Gastrocnemius medialis (tissue), 4 donors: Measurements from ENCODE around the gene ALK.

ENCODE experiments used
- POLR2A ChIP-seq, 2 donors: fragments of 450-650 bp; IDR thresholded peaks; one replicate each; pipeline ENCODE4 v1.6.1; 2017; ENCODE audit warnings: antibody characterized with exemption in 2 of 2, mild to moderate bottlenecking in 2 of 2, moderate library complexity in 2 of 2
- TF ChIP-seq, protein P1 (sequence below), 5 experiments: fragments of 450-650 bp in 3 of 5; fragments of 200-600 bp in 2 of 5; sonication (generic) in 2 of 5; IDR thresholded peaks in 4 of 5; conservative IDR thresholded peaks in 1 of 5; 1 replicate in 4 of 5; 2 replicates in 1 of 5; pipeline ENCODE4 v1.5.1; 2016 to 2019; ENCODE audit warnings: antibody characterized with exemption in 5 of 5, mild to moderate bottlenecking in 3 of 5, moderate library complexity in 3 of 5

DNA sequence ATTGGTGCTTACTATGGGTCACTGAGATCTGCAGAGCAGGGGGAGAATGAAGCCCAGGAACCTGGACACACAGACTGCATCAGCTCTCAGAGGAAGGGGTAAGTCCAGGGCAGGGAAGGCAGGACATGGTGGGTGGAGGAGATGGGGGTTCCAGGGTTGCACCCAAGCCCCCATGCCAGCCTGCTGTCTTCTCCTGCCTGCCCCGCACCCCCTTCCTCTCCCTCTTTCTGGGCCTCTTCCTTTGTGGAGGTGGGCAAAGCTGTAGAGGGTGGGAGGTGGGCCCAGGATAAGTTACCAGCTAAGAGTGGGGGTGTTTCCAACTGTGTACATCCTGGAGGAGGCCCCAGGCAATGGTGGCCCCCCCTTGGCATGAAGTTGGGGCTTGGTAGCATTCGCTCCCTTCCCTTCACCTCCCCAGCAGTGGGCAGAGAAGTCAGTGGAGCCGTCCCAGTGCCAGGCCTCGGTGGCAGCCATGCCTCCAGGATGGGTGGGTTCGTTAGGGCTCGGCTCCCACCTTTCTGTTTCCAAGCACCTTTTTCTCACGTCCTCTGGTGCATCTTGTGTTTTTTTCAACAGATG lies 674.0 kb downstream of the ALK start:
- TF ChIP-seq POLR2A (IDR thresholded peaks at IDR 0.05) = no peak
- TF ChIP-seq, protein P1, sequence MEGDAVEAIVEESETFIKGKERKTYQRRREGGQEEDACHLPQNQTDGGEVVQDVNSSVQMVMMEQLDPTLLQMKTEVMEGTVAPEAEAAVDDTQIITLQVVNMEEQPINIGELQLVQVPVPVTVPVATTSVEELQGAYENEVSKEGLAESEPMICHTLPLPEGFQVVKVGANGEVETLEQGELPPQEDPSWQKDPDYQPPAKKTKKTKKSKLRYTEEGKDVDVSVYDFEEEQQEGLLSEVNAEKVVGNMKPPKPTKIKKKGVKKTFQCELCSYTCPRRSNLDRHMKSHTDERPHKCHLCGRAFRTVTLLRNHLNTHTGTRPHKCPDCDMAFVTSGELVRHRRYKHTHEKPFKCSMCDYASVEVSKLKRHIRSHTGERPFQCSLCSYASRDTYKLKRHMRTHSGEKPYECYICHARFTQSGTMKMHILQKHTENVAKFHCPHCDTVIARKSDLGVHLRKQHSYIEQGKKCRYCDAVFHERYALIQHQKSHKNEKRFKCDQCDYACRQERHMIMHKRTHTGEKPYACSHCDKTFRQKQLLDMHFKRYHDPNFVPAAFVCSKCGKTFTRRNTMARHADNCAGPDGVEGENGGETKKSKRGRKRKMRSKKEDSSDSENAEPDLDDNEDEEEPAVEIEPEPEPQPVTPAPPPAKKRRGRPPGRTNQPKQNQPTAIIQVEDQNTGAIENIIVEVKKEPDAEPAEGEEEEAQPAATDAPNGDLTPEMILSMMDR (IDR thresholded peaks at IDR 0.05 in 4 of 5, conservative IDR thresholded peaks at IDR 0.05 in 1 of 5) = no peak
